ENCODE data around the gene UBE2J2. TPM values are rescaled to one million over a fixed set of nuclear protein-coding genes. Genes with fewer than 3 reads are reported as not detected.

The UBE2J2 gene
- total RNA-seq, 4 donors from 2014 or later, result 31.3 to 42.3 (median 38.3) TPM

DNA sequence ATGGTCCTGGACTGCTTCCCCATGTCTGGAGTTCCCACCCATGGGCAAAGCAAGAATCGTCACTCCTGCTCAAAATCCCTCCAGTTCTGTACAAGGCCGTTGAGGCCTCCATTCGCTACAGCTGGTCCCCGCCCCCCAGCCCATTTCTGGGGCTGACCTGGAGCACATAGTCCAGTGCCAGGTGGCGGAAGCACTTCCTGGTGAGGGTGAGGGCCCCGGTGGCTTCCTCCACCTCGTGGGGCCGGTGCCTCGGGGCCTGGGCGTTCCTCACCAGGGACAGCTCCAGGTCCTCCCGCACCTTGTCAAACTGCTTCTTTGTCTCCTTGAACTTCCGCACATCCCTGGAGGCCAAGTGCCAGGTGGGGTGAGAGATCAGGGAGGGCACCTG, 26.7 kb upstream of the UBE2J2 start:
- peaks cover 10 to 17% of the 10 kb centered on the region in 2 donors for H3K4me1 ChIP-seq
- in situ Hi-C loops (cut with MboI; ENCODE audit: low sequenced_read_pairs in 4 of 4), result no loop called here
- TF ChIP-seq, protein P1, sequence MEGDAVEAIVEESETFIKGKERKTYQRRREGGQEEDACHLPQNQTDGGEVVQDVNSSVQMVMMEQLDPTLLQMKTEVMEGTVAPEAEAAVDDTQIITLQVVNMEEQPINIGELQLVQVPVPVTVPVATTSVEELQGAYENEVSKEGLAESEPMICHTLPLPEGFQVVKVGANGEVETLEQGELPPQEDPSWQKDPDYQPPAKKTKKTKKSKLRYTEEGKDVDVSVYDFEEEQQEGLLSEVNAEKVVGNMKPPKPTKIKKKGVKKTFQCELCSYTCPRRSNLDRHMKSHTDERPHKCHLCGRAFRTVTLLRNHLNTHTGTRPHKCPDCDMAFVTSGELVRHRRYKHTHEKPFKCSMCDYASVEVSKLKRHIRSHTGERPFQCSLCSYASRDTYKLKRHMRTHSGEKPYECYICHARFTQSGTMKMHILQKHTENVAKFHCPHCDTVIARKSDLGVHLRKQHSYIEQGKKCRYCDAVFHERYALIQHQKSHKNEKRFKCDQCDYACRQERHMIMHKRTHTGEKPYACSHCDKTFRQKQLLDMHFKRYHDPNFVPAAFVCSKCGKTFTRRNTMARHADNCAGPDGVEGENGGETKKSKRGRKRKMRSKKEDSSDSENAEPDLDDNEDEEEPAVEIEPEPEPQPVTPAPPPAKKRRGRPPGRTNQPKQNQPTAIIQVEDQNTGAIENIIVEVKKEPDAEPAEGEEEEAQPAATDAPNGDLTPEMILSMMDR (IDR thresholded peaks at IDR 0.05 in 4 of 5, conservative IDR thresholded peaks at IDR 0.05 in 1 of 5), result no peak
- no peak for TF ChIP-seq POLR2A (IDR thresholded peaks at IDR 0.05)
- H3K9me3 ChIP-seq, result no peaks in the 10 kb centered on the region
- H3K27me3 ChIP-seq, result no peaks in the 10 kb centered on the region
- intact Hi-C loops (cut with DNase I; ENCODE audit: low total_unique reads), result no loop called here
- H3K36me3 ChIP-seq, result peaks cover 0 to 5% of the 10 kb centered on the region in 2 donors
- H3K4me3 ChIP-seq, result no peak overlapping the region
- no peak overlapping the region for H3K27ac ChIP-seq
- ATAC-seq, result no peak
- no peak for DNase-seq

DNA sequence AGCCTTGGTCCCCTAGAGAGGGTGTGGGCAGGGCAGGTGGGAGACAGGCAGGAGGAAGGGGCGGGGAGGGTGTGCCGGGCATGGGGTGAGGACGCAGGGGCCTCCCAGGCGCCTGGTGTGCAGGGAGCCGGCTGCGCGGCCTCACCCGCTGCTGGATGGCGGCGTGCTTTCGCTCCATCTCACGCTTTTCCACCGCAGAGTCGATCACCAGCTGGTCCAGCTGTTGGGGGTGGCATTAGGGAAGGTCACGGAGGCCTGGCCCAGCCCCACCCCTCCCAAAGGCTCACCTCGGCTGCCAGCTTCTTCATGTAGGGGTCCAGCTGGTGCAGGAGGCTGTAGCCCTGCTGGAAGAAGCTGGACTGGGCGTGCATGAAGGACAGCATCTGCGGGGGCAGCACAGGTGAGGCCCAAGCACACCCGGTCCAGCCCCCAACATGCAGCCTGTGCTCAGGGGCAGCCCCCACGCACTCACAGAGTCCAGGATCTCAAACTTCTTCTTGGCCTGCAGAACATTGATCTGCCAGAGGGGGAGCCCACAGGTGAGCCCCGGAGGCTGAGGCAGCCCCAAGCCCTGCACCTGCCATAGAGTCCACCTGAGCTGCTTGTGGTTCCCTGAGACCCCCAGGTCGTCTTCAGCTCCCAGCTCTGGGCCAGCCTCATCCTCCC, 26.2 kb upstream of the UBE2J2 start:
- no peaks in the 10 kb centered on the region for H3K9me3 ChIP-seq
- no peak overlapping the region for H3K4me3 ChIP-seq
- H3K36me3 ChIP-seq, result peaks cover 0 to 8% of the 10 kb centered on the region in 2 donors
- ATAC-seq, result no peak
- no peak for DNase-seq
- in situ Hi-C loops (cut with MboI; ENCODE audit: low sequenced_read_pairs in 4 of 4) (no loop called here), intact Hi-C loops (cut with DNase I; ENCODE audit: low total_unique reads) (no loop called here)
- H3K4me1 ChIP-seq, result peaks cover 5 to 11% of the 10 kb centered on the region in 2 donors
- H3K27ac ChIP-seq, result no peak overlapping the region
- H3K27me3 ChIP-seq, result no peaks in the 10 kb centered on the region
- TF ChIP-seq, protein P1 (IDR thresholded peaks at IDR 0.05 in 4 of 5, conservative IDR thresholded peaks at IDR 0.05 in 1 of 5), result no peak
- no peak for TF ChIP-seq POLR2A (IDR thresholded peaks at IDR 0.05)

- ATAC-seq (no peak), DNase-seq (no peak)
- intact Hi-C loops (cut with DNase I; ENCODE audit: low total_unique reads), result no loop called here
- in situ Hi-C loops (cut with MboI; ENCODE audit: low sequenced_read_pairs in 4 of 4), result no loop called here
- no peaks in the 10 kb centered on the region for H3K27me3 ChIP-seq
- no peak overlapping the region for H3K4me3 ChIP-seq
- H3K9me3 ChIP-seq, result no peaks in the 10 kb centered on the region
- peaks cover 0 to 4% of the 10 kb centered on the region in 2 donors for H3K4me1 ChIP-seq
- TF ChIP-seq POLR2A (IDR thresholded peaks at IDR 0.05), result no peak
- TF ChIP-seq, protein P1 (IDR thresholded peaks at IDR 0.05 in 4 of 5, conservative IDR thresholded peaks at IDR 0.05 in 1 of 5), result no peak
- peaks cover 0 to 8% of the 10 kb centered on the region in 2 donors for H3K36me3 ChIP-seq
- H3K27ac ChIP-seq, result no peak overlapping the region
Observed at GRCh38 chr1:1298861-1299685, 25.4 kb upstream of the UBE2J2 start.

GRCh38 chr1:1297802-1298424, 24.3 kb upstream of the UBE2J2 start:
- intact Hi-C loops (cut with DNase I; ENCODE audit: low total_unique reads), result no loop called here
- ATAC-seq (no peak), DNase-seq (no peak)
- Histone ChIP-seq H3K4me1 (no peaks in the 10 kb centered on the region), H3K27me3 (no peaks in the 10 kb centered on the region), H3K9me3 (no peaks in the 10 kb centered on the region), H3K27ac (no peak overlapping the region), H3K4me3 (no peak overlapping the region), H3K36me3 (peaks cover 0 to 8% of the 10 kb centered on the region in 2 donors)
- TF ChIP-seq POLR2A (IDR thresholded peaks at IDR 0.05), result no peak
- TF ChIP-seq, protein P1 (IDR thresholded peaks at IDR 0.05 in 4 of 5, conservative IDR thresholded peaks at IDR 0.05 in 1 of 5), result no peak
- in situ Hi-C loops (cut with MboI; ENCODE audit: low sequenced_read_pairs in 4 of 4), result no loop called here

Data from gastrocnemius medialis (tissue), 4 donors.